ENCODE measurements around the gene PDZRN4. TPM values are rescaled to one million over a fixed set of nuclear protein-coding genes. Genes with fewer than 3 reads are reported as not detected.

The PDZRN4 gene
- total RNA-seq, 1 experiment from 2014 or later: not detected

DNA sequence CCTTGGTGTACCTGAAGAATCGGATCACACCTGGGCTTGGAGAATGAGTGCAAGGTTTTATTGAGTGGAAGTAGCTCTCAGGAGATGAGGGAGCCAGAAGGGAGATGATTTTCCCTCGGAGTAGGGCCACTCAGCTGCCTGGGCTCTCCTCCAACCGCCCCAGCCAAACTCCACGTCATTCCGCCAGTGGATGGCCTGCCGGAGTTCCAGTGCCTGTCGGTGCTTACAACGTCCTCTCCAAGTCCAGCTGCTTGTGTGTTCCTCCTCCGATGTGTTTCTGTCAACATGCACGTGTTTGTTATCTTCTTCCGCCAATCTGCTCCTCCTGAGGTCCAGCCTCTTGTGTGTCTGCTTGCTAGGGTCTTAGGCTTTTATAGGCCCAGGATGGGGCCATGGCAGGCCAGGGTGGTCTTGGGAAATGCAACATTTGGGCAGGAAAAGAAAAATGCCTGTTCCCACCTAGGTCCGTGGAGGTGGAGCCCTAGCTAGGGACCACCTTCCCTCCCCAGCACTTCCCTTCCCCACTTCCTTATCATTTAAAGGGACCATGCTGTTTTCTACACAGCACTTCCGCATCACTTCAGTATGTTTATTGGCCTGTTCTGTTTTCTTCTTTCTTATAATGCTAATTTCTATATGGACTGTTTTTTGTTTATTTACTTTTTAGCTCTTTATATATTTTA is 343.2 kb downstream of the PDZRN4 start:
- no peak for DNase-seq (ENCODE audit: low spot score)
- Histone ChIP-seq H3K27me3 (replicated peaks; ENCODE audit: insufficient read depth, low read depth, low read length, poor library complexity) (no peaks in the 10 kb centered on the region), H3K27ac (ENCODE audit: low read depth, low read length, poor library complexity, severe bottlenecking) (no peak overlapping the region), H3K4me3 (ENCODE audit: low read depth, low read length, poor library complexity, severe bottlenecking) (no peak overlapping the region), H3K9me3 (ENCODE audit: low read depth, low read length, poor library complexity, severe bottlenecking) (no peaks in the 10 kb centered on the region), H3K36me3 (ENCODE audit: insufficient read depth, low read length, poor library complexity, severe bottlenecking) (no peaks in the 10 kb centered on the region), H3K4me1 (ENCODE audit: insufficient read depth, low read length, poor library complexity, severe bottlenecking) (peaks cover 3% of the 10 kb centered on the region)
- ChIA-PET POLR2A (ENCODE audit: low non-redundant PET) (no interaction called here), CTCF (no interaction called here)
- TF ChIP-seq EZH2 (IDR thresholded peaks at IDR 0.05; ENCODE audit: borderline replicate concordance, low read depth, low read length, poor library complexity, severe bottlenecking): no peak
- TF ChIP-seq, protein P1, sequence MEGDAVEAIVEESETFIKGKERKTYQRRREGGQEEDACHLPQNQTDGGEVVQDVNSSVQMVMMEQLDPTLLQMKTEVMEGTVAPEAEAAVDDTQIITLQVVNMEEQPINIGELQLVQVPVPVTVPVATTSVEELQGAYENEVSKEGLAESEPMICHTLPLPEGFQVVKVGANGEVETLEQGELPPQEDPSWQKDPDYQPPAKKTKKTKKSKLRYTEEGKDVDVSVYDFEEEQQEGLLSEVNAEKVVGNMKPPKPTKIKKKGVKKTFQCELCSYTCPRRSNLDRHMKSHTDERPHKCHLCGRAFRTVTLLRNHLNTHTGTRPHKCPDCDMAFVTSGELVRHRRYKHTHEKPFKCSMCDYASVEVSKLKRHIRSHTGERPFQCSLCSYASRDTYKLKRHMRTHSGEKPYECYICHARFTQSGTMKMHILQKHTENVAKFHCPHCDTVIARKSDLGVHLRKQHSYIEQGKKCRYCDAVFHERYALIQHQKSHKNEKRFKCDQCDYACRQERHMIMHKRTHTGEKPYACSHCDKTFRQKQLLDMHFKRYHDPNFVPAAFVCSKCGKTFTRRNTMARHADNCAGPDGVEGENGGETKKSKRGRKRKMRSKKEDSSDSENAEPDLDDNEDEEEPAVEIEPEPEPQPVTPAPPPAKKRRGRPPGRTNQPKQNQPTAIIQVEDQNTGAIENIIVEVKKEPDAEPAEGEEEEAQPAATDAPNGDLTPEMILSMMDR (conservative IDR thresholded peaks at IDR 0.05; ENCODE audit: low read depth, low read length): no peak
- BruUV-seq (replicated peaks): no TSS peak
- intact Hi-C loops (cut with micrococcal nuclease; ENCODE audit: unreplicated experiment): loop anchor here (10.0 kb wide), 1 partner anchor 56 kb away; no protein-coding TSS in a partner anchor

DNA sequence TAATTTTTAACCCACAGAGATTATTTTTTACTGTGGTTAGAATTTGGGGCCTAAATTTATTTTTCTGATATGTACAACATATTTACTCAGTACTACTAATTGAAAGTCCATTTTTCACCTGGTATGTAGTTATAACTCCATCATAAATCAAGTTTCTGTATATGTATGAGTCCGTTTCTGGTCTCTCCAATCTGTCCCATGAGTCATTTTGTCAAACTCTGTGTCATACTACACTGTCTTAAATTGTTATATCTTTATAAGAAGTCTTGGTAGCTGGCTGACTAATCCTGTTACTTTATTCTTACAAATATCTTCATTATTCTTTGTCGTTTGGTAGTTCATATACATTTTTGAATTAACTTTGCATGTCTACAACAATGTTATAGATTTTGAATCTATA is 344.0 kb downstream of the PDZRN4 start:
- H3K4me1 ChIP-seq (ENCODE audit: insufficient read depth, low read length, poor library complexity, severe bottlenecking): peaks cover 3% of the 10 kb centered on the region
- CTCF ChIA-PET: no interaction called here
- POLR2A ChIA-PET (ENCODE audit: low non-redundant PET): no interaction called here
- H3K4me3 ChIP-seq (ENCODE audit: low read depth, low read length, poor library complexity, severe bottlenecking): no peak overlapping the region
- no TSS peak for BruUV-seq (replicated peaks)
- H3K36me3 ChIP-seq (ENCODE audit: insufficient read depth, low read length, poor library complexity, severe bottlenecking): no peaks in the 10 kb centered on the region
- H3K9me3 ChIP-seq (ENCODE audit: low read depth, low read length, poor library complexity, severe bottlenecking): no peaks in the 10 kb centered on the region
- TF ChIP-seq, protein P1 (conservative IDR thresholded peaks at IDR 0.05; ENCODE audit: low read depth, low read length): no peak
- TF ChIP-seq EZH2 (IDR thresholded peaks at IDR 0.05; ENCODE audit: borderline replicate concordance, low read depth, low read length, poor library complexity, severe bottlenecking): no peak
- intact Hi-C loops (cut with micrococcal nuclease; ENCODE audit: unreplicated experiment): loop anchor here (10.0 kb wide), 1 partner anchor 57 kb away; no protein-coding TSS in a partner anchor
- H3K27me3 ChIP-seq (replicated peaks; ENCODE audit: insufficient read depth, low read depth, low read length, poor library complexity): no peaks in the 10 kb centered on the region
- DNase-seq (ENCODE audit: low spot score): no peak
- H3K27ac ChIP-seq (ENCODE audit: low read depth, low read length, poor library complexity, severe bottlenecking): no peak overlapping the region

DNA sequence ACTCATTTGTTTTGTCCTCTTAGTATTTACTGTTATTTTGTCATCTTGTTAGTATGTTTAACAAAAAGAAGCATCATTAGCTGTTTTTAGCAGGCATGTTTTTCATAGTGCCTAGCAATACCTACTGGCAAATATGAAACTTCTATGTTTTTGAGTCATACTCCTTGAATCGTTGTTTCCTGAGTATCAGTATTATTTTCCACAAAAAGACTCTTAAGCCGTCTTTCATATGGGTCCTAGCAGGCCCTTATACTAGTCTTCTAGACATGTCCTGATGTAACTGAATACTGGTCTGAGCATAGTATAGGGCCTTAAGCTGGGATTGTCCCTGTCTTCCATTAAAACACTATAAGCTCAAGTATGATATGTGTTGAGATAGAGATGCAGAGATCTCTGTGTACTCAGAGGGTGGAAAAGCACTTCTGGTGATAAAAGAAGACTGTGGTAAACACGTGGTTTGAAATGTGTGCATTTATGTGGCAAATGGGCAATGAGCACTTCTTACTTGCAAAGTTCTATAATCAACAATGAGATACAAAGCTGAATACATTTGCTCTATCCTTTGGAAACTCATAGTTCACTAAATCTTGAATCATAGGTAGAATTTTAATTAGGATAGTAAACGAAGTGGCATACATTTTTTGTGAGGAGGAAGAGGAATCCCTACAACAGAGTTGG is 348.8 kb downstream of the PDZRN4 start:
- H3K4me3 ChIP-seq (ENCODE audit: low read depth, low read length, poor library complexity, severe bottlenecking): no peak overlapping the region
- no peak for DNase-seq (ENCODE audit: low spot score)
- no peaks in the 10 kb centered on the region for H3K9me3 ChIP-seq (ENCODE audit: low read depth, low read length, poor library complexity, severe bottlenecking)
- no peaks in the 10 kb centered on the region for H3K27me3 ChIP-seq (replicated peaks; ENCODE audit: insufficient read depth, low read depth, low read length, poor library complexity)
- no TSS peak for BruUV-seq (replicated peaks)
- H3K36me3 ChIP-seq (ENCODE audit: insufficient read depth, low read length, poor library complexity, severe bottlenecking): no peaks in the 10 kb centered on the region
- POLR2A ChIA-PET (ENCODE audit: low non-redundant PET): no interaction called here
- CTCF ChIA-PET: no interaction called here
- intact Hi-C loops (cut with micrococcal nuclease; ENCODE audit: unreplicated experiment): loop anchor here (10.0 kb wide), 1 partner anchor 62 kb away; no protein-coding TSS in a partner anchor
- H3K27ac ChIP-seq (ENCODE audit: low read depth, low read length, poor library complexity, severe bottlenecking): no peak overlapping the region
- H3K4me1 ChIP-seq (ENCODE audit: insufficient read depth, low read length, poor library complexity, severe bottlenecking): no peaks in the 10 kb centered on the region
- TF ChIP-seq, protein P1 (conservative IDR thresholded peaks at IDR 0.05; ENCODE audit: low read depth, low read length): no peak
- TF ChIP-seq EZH2 (IDR thresholded peaks at IDR 0.05; ENCODE audit: borderline replicate concordance, low read depth, low read length, poor library complexity, severe bottlenecking): no peak
